Fibroblast of mammary gland (primary cell): ENCODE results near the gene AP2A1.
A peak's percentile ranks its signal among the peaks of the same experiment; 100 is the strongest.

Experiments used
- DNase-seq: peaks from one replicate; pipeline ENCODE4 v3.0.0-alpha.2; 2010; ENCODE audit warnings: low read depth
- H3K4me3 ChIP-seq: 2 replicates; pipeline ENCODE4 v1.5.1; 2011; ENCODE audit warnings: low read depth, mild to moderate bottlenecking, low read length, moderate library complexity; ENCODE audit not compliant: control insufficient read depth
- TF ChIP-seq, protein P1 (sequence below): conservative IDR thresholded peaks from 2 replicates; pipeline ENCODE4 v1.5.1; 2011; ENCODE audit warnings: low read depth, low read length, inconsistent platforms; ENCODE audit not compliant: control insufficient read depth, insufficient read depth

The AP2A1 gene

DNA sequence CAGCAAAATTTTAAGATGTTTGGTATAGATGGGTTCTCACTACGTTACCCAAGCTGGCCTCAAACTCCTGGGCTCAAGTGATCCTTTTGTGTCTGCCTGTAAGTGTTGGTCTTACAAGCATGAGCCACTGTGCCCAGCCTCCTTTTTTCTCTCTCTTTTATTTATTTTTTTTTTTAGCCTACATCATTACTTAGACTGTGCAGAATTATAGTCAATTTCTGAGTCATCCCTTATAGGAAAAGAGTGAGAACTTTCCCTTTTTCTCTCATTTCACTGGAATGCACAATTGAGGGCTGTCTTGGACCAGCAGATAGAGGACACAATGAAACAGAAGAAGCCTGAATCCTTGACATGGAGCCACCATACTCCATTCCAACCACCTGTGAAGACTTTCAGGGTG, 17.0 kb upstream of the AP2A1 start:
- TF ChIP-seq, protein P1, sequence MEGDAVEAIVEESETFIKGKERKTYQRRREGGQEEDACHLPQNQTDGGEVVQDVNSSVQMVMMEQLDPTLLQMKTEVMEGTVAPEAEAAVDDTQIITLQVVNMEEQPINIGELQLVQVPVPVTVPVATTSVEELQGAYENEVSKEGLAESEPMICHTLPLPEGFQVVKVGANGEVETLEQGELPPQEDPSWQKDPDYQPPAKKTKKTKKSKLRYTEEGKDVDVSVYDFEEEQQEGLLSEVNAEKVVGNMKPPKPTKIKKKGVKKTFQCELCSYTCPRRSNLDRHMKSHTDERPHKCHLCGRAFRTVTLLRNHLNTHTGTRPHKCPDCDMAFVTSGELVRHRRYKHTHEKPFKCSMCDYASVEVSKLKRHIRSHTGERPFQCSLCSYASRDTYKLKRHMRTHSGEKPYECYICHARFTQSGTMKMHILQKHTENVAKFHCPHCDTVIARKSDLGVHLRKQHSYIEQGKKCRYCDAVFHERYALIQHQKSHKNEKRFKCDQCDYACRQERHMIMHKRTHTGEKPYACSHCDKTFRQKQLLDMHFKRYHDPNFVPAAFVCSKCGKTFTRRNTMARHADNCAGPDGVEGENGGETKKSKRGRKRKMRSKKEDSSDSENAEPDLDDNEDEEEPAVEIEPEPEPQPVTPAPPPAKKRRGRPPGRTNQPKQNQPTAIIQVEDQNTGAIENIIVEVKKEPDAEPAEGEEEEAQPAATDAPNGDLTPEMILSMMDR, result no peak
- DNase-seq, result peak; percentile 52
- H3K4me3 ChIP-seq, result no peak overlapping the region

DNA sequence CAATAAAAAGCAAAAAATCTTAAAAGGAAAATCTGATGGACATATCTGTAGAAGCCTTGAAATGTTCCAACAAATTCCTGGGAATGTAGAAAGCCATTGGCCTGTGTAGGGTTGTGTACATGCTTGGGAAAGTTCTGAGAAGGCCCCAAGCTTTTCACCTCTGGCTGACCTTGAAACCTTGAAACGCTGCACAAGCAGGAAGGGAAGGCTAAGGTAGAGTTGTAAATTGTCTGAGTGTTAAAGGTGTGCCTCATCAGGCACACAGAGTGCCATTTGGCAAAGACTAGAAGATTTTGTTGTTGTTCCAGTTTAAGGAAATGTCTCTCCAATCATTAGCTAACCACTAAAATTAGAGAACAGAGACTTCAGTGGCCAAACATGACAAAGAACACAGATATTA, 14.1 kb upstream of the AP2A1 start:
- DNase-seq, result no peak
- no peak overlapping the region for H3K4me3 ChIP-seq
- TF ChIP-seq, protein P1, result no peak

GRCh38 chr19:49755956-49756355, 10.8 kb upstream of the AP2A1 start:
- no peak for DNase-seq
- H3K4me3 ChIP-seq, result no peak overlapping the region
- TF ChIP-seq, protein P1, result no peak

DNA sequence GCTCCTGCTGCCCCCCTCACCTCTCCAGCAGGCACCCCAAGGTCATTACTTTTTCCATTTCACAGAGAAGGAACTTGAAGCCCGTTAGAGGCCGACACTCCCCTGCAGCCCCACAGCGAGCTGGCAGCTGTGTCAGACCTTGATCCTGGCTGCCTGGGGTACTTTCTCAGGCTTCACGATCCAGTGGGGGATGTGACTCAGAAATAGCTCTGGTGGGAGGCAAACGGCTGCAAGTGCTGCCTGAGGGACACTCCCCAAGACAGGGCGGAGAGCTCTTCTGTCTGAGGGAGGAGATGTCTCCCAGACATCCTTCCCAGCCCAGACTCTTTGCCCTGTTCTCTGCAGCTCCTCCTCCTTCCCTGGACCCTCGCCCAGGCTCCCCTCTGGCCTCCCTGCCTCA, 8.5 kb upstream of the AP2A1 start:
- TF ChIP-seq, protein P1, result no peak
- H3K4me3 ChIP-seq, result no peak overlapping the region
- peak; percentile 81 for DNase-seq

DNA sequence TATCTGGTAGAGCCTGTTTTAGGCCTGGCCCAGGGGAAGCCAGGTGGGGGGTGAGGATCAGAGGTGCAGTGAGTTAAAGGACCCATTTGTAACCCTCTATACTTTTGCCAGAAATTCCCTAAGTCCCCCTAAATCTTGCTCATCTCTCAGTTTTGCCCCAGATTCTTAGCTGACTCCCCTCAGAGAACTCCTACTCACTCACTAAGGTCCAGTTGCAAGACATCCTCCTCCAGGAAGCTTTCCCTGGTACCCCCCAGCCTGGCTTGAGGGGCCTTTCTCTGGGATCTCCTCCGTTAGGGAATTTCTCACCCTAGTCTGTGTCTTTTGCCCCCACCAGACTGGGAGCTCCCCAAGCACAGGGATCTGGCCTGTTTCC, 5.6 kb upstream of the AP2A1 start:
- TF ChIP-seq, protein P1, result no peak
- no peak for DNase-seq
- H3K4me3 ChIP-seq, result no peak overlapping the region

GRCh38 chr19:49761625-49762311, 5.0 kb upstream of the AP2A1 start:
- DNase-seq, result peak; percentile 87
- TF ChIP-seq, protein P1, result peak; percentile 54
- H3K4me3 ChIP-seq, result no peak overlapping the region

DNA sequence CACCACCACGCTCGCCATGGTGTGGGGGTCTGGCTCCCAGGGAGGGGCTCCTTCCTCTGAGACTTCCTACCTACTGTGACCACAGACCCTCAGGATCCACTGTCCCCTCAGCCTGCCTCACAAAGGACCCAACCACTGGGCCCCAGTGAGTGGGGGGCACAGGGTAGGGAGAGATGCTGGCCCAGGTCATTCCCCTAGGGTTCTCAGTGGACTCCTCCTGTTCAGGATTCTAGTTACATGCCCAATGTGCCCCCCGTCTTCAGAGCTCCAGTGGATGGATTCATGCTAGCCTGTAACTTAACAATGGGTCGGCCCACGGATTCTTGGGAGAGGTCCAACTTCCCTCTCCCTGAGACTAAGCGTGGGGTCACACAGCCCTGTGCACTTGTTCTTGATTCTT, 3.6 kb upstream of the AP2A1 start, which contains the start of gene TSKS:
TSKS (minus strand) TSS at position 77 of the 400 bp plus-strand sequence; CDS start at position 18, 59 bp downstream.
- no peak within 1 kb of the TSS for H3K4me3 ChIP-seq
- no peak for DNase-seq
- TF ChIP-seq, protein P1, result no peak
